GM21737 (cell line): ENCODE data around the gene PFDN4.

ENCODE experiments used
- ATAC-seq: cut with Tn5 transposase; IDR thresholded peaks from one replicate; pipeline ENCODE4 v1.9.1; 2021; ENCODE audit warnings: mild to moderate bottlenecking, moderate library complexity; ENCODE audit not compliant: unreplicated experiment

PFDN4 gene

GRCh38 chr20:54200487-54201267 lies 7.2 kb upstream of the PFDN4 start:
- ATAC-seq = no peak

- ATAC-seq = no peak
Measured at GRCh38 chr20:54201268-54201846, 6.5 kb upstream of the PFDN4 start.

DNA sequence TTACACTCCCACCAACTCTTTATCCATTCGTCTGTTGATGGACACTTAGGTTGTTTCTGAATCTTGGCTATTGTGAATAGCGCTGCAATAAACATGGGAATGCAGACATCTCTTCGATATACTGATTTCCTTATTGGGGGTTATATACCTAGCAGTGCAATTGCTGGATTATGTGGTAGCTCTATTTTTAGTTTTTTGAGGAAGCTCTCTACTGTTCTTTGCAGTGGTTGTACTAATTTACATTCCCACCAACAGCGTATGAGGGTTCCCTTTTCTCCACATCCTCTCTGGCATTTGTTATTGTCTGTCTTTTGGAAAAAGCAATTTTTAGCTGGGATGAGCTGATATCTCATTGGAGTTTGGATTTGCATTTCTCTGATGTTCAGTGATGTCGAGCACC lies 4.6 kb upstream of the PFDN4 start:
- ATAC-seq = no peak

- ATAC-seq = no peak
Measured at GRCh38 chr20:54204063-54204462, 3.8 kb upstream of the PFDN4 start.

- ATAC-seq = no peak
Measured at GRCh38 chr20:54204481-54204880, 3.4 kb upstream of the PFDN4 start.

DNA sequence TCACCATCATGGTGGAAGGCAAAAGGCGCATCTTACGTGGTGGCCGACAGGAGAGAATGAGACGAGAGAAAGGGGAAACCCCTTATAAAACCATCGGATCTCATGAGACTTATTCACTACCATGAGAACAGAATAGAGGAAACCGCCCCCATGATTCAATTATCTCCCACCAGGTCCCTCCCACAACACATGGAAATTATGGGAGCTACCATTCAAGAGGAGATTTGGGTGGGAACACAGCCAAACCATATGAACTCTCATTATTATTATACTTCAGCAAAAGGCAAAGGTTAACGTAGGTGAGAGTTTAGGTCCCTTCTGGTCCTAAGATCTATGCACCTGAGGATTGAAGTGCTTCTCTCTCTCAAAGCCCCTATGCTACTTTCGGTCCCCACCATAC lies 2.4 kb upstream of the PFDN4 start:
- ATAC-seq = no peak

DNA sequence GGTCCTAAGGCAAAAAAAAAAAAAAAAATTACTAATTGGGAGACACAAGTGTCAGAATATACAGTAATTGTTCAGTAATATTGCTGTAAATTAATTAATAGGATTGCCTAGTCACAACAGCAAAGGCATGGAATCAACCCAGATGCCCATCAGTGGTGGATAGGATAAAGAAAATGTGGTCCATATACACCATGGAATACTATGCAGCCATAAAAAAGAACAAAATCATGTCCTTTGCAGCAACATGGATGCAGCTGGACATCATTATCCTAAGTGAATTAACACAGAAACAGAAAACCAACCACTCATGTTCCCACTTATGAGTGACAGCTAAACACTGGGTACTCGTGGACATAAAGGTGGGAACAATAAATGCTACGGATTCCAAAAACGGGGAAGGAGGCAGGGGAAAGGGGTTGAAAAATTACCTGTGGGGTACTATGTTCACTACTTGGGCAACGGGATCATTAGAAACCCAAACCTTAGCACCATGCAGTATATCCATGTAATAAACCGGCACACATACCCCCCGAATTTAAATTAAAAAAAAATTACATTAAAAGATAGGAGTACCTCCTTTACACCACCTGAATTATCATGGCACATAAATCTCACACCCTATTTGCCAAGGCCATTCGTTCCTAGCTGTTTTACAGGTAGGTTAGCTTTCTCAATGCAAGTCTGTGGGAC lies 689 bp upstream of the PFDN4 start:
- ATAC-seq = no peak

DNA sequence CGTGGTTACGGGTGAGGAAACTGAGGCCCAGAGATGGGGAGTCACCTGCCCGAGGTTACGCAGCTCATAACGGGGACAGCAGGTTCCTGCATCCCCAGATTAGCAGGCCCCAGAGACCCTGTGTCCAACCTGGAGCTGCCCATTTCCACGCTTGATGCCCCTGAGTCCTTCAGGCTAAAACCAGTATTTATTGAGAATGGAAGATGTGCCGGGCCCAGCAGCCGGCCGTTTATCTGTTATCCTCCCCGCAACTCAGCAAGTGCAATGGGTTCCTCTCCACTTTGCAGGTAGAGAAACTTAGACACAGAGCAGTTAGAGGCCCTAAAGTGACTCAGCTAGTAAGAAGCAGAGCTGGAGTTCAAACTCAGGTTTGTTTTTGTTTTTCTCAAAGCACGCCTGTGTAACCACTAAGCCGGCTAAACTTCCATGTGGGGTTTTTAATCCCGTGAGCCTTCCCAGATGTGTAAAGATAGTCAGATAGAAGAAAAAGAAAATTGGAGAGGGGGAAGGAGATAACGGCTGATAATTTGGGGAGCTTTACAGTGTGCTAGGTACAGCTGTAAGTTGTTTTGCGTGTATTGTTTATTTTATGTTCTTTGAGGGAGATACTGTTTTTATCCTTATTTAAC lies 775 bp downstream of the PFDN4 start:
- peak; percentile 11 for ATAC-seq

GRCh38 chr20:54209216-54209813 lies 1.4 kb downstream of the PFDN4 start:
- ATAC-seq = no peak

DNA sequence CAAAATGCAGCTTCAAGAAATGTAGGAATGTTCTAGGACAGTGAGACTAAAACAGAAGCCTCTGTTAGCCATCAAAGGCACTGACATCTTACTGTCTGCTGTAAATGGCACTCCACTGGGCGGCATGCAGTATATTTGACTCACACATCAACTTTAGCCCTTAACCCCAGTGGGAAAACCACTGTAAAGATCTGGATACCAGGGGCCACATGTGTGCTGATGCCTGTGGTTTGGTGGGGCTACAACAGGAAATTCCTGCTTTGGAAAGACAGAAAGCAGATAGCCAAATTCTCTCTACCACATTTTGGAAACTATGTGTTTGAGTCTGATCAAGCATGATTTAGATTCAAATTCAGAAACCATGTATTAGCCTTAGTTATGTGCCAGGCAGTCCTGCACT lies 4.3 kb downstream of the PFDN4 start:
- no peak for ATAC-seq

GRCh38 chr20:54212871-54213270 lies 5.0 kb downstream of the PFDN4 start:
- ATAC-seq = no peak

DNA sequence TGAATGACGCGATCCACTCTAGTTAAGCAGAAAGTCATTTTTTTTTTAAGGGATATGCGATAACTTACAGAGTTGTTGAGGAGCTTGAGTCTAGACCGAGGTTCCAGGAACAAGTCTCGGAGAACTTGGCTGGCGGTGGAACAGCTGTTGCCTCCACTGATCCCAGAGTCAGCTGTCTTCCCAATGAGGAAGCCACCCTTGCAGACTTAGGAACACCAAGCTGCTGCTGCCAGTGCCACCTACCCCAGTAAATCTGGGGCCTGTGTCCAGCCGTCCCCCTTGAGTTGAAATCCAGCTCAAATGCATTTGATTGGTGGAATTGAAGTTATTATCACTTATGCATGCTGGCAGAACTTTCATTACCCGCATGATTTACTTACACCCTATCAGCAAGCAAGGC lies 6.7 kb downstream of the PFDN4 start:
- no peak for ATAC-seq

DNA sequence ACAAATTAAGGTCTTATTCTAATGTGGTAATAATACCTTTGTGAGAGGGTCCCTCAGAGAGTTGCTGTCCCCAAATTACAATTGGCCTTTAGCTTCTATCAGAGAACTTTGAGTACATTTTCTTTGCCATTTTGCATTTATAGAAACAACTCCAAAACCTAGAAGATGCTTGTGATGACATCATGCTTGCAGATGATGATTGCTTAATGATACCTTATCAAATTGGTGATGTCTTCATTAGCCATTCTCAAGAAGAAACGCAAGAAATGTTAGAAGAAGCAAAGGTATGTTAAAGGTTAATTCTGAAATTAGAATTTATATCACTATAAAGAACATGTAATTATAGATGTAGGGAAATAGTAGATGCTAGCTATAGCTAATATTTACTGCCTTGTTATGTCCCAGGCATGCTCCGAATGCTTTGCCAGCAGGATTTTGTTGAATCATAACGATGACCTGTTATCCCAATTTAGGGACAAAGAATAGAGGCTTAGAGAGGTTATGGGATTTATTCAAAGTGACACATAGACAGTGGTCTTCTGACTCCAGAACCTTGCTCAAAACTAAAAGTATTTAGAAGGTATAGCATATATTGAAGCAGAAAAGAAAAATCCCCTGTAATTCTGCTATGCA lies 7.4 kb downstream of the PFDN4 start:
- no peak for ATAC-seq

GRCh38 chr20:54217762-54218161 lies 9.9 kb downstream of the PFDN4 start:
- ATAC-seq = no peak

DNA sequence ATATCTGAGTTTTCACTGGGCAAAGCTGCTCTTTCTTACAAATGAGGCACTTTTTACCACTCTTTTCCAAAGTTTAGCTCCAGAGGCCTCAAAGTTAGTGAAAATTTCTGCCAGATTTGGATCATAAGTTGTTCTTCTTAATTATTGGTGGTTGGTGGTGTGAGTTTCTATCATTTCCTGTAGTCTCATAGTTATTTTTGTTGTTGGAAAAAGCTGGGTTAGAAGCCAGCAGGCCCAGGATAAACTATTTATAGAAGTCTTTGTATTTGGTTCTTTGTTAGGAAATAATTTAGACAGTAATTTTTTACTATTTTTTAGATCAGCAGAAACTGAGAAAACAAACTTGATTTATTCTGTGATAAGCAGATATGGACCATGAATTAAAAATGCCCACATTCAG lies 10.6 kb downstream of the PFDN4 start:
- ATAC-seq = no peak

DNA sequence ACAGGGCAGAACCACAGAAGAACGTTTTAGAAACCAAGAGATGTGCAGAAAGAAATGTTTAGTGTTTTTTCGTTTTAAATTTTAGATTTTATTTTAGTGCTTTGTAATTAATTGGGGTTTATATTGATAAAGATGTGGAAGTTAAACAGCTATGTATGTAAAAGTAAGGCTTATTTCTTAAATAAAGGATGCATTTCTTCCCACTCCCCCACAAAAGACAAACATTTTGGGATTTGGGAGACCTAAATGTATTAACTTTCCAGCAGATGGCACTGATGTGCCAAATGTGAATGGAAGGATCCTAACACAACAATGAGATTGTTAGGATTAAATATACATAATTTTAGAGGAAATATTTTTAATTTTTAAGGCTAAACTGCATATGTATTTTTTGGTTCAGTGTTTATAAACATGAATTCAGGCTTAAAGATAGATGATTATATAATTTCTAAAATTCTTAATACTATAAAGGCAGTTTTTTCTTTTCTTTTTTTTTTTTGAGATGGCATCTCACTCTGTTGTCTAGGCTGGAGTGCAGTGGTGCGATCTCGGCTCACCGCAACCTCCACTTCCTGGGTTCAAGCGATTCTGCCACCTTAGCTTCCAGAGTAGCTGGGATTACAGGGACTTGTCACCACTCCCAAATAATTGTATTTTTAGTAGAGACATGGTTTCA lies 12.0 kb downstream of the PFDN4 start:
- no peak for ATAC-seq

DNA sequence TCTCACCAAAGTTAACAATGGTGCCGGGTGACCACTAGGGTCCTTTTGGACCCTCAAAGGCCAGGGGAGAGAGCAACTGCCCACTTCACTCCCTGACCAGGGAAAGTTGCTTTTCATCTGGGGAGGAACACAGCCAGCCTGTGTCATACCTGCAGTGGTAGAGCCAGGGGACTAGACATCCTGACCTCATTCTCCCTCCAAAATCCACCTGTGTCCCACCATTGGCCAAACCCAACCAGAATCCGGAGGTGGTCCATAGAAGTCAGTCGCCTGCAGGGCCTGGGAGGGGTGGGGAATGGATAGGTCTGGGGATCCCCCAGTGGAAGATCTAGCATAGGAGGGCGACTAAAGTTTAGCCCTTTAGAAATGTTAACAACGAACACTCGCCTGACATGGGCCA lies 12.8 kb downstream of the PFDN4 start:
- ATAC-seq = no peak

GRCh38 chr20:54221353-54221752 lies 13.5 kb downstream of the PFDN4 start:
- ATAC-seq = no peak

DNA sequence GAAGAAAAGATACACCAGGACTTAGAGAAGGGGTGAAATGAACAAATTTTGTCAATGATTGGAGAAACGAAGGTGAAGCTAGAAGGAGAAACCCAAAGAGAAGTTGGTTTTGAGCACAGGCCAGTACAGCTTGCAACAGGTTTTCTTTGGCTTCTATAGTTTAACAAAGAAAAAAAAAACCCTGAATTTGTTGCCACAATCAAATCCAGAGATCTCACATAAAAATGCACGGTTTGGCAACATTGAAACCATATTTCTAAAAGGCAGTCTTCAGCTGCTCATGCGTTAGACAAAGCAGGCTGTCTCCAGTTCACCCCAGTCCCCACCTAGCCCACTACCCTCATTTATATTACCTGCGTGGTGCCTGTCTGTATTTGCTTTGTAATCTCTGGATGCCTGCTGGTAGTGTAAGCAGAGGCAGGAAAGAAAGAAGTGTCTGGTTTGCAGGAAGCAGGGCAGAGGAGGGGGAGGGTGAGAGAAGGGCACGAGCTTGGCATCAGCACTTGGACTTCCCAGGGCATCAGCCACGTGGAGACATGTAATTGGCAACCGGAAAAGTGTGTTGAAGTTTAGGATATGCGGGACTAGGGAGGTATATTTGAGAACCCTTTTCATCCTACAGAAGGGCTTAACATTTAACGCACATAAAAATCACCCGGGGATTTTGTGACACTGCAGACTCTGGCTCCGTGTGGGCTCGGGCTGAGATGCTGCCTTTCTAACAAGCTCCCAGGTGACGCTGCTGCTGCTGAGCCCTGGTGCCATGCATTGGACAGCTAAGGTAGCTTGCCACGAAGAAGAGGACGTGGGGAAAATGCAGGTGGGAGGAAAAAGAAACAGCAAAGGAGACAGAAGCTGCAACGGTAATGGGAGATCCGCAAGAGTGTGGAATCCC lies 14.4 kb downstream of the PFDN4 start:
- ATAC-seq = no peak
